ENCODE measurements around the gene C1QTNF9B.

C1QTNF9B gene

GRCh38 chr13:23859455-23859854 lies 37.8 kb downstream of the C1QTNF9B start:
- Histone ChIP-seq H3K27ac (replicated peaks) (no peak overlapping the region), H3K27me3 (ENCODE audit: insufficient read depth, poor library complexity, severe bottlenecking) (no peaks in the 10 kb centered on the region), H3K4me3 (replicated peaks; ENCODE audit: insufficient read depth, low read length) (no peak overlapping the region)
- no peak for DNase-seq (ENCODE audit: low read depth in 1 of 2, low spot score in 1 of 2)
- TF ChIP-seq SPI1 (IDR thresholded peaks at IDR 0.05; ENCODE audit: borderline replicate concordance, low read depth), result no peak
- no peak for TF ChIP-seq REST (IDR thresholded peaks at IDR 0.05; ENCODE audit: insufficient replicate concordance, low read depth)
- TF ChIP-seq GABPA (IDR thresholded peaks at IDR 0.05; ENCODE audit: low read depth), result no peak

DNA sequence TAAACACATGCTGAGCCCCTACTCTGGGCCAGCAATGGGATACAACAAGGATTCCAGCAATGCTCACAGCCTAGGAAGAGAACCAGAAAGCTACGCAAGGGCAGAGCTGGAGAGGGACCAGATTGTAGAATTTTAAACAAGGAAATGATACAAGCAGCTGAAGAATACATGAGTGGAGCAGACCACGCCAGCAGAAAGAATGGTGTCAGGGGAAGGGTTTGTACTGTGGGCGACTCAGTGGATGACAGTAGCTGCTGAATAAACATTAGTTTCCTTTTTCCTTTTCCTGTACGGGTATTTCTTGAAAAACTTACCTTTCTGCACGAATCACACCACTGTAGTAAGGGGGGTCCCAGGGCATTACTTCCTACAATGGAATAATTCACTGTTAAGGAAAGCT lies 38.8 kb downstream of the C1QTNF9B start:
- no peak for DNase-seq (ENCODE audit: low read depth in 1 of 2, low spot score in 1 of 2)
- Histone ChIP-seq H3K4me3 (replicated peaks; ENCODE audit: insufficient read depth, low read length) (no peak overlapping the region), H3K27me3 (ENCODE audit: insufficient read depth, poor library complexity, severe bottlenecking) (no peaks in the 10 kb centered on the region), H3K27ac (replicated peaks) (no peak overlapping the region)
- TF ChIP-seq GABPA (IDR thresholded peaks at IDR 0.05; ENCODE audit: low read depth), result no peak
- TF ChIP-seq REST (IDR thresholded peaks at IDR 0.05; ENCODE audit: insufficient replicate concordance, low read depth), result no peak
- no peak for TF ChIP-seq SPI1 (IDR thresholded peaks at IDR 0.05; ENCODE audit: borderline replicate concordance, low read depth)
- TF ChIP-seq POLR2AphosphoS5 (IDR thresholded peaks at IDR 0.05; ENCODE audit: low read depth), result no peak
- no peak for TF ChIP-seq CTCF (IDR thresholded peaks at IDR 0.05; ENCODE audit: insufficient read depth, low read length)

GRCh38 chr13:23856008-23856750 lies 41.1 kb downstream of the C1QTNF9B start:
- TF ChIP-seq POLR2AphosphoS5 (IDR thresholded peaks at IDR 0.05; ENCODE audit: low read depth) (no peak), GABPA (IDR thresholded peaks at IDR 0.05; ENCODE audit: low read depth) (no peak), CTCF (IDR thresholded peaks at IDR 0.05; ENCODE audit: insufficient read depth, low read length) (no peak), SPI1 (IDR thresholded peaks at IDR 0.05; ENCODE audit: borderline replicate concordance, low read depth) (no peak), REST (IDR thresholded peaks at IDR 0.05; ENCODE audit: insufficient replicate concordance, low read depth) (no peak)
- no peak for DNase-seq (ENCODE audit: low read depth in 1 of 2, low spot score in 1 of 2)
- no peak overlapping the region for H3K27ac ChIP-seq (replicated peaks)
- H3K27me3 ChIP-seq (ENCODE audit: insufficient read depth, poor library complexity, severe bottlenecking), result no peaks in the 10 kb centered on the region
- H3K4me3 ChIP-seq (replicated peaks; ENCODE audit: insufficient read depth, low read length), result no peak overlapping the region

All from HL-60 (cell line).